GM10847 (cell line): ENCODE results near the gene SLC9A6.

Source experiments
- POLR2A ChIP-seq: IDR thresholded peaks from 2 replicates; pipeline ENCODE4 v1.6.1; 2011; ENCODE audit not compliant: insufficient read length; ENCODE audit errors: extremely low read depth

The SLC9A6 gene

DNA sequence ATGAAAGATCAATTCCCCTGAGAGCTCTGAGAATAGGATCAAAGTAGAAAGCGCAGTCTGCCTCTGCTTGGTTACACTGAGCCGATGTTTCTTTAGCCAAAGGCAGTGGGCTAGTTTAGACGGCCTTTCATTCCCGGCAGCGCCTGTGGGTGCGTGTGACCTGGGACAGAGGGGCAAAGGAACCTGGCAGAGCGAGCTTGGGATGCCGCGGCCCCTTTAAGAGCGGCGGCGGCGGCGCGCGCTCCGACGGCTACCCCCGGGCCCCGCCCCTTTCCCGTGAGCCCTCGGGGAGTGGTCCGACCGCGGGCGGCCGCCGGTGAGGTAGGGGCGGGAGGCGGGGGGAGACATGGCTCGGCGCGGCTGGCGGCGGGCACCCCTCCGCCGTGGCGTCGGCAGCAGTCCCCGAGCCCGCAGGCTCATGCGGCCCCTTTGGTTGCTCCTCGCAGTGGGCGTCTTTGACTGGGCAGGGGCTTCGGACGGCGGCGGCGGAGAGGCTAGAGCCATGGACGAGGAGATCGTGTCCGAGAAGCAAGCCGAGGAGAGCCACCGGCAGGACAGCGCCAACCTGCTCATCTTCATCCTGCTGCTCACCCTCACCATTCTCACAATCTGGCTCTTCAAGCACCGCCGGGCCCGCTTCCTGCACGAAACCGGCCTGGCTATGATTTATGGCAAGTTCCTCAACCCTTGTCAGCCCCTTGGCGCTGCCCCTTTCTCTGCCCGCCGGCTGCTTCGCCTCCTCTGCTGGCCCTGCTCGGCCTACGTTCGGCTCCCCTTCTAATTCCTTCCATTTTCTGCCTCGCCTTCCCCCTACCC is at the start of gene SLC9A6:
Gene SLC9A6 (plus strand): TSS at position 279 of the 816 bp plus-strand sequence. CDS start 224 bp downstream, at position 503.
- peak; percentile 33 for TF ChIP-seq POLR2A

GRCh38 chrX:135944486-135944885 is 40.7 kb upstream of the SLC9A6 start:
- TF ChIP-seq POLR2A = no peak

- TF ChIP-seq POLR2A = no peak
Observed at GRCh38 chrX:135951291-135951690, 33.9 kb upstream of the SLC9A6 start.

GRCh38 chrX:135973025-135973547 is 12.1 kb upstream of the SLC9A6 start:
- no peak for TF ChIP-seq POLR2A

- peak; percentile 43 for TF ChIP-seq POLR2A
Observed at GRCh38 chrX:135973548-135974278, 11.5 kb upstream of the SLC9A6 start, which contains the start of gene MMGT1. MMGT1 (minus strand) TSS chrX:135973988; CDS start chrX:135973675, 313 bp downstream.

- no peak for TF ChIP-seq POLR2A
Observed at GRCh38 chrX:135974279-135974856, 10.9 kb upstream of the SLC9A6 start.

- no peak for TF ChIP-seq POLR2A
Observed at GRCh38 chrX:135975421-135975820, 9.8 kb upstream of the SLC9A6 start.

DNA sequence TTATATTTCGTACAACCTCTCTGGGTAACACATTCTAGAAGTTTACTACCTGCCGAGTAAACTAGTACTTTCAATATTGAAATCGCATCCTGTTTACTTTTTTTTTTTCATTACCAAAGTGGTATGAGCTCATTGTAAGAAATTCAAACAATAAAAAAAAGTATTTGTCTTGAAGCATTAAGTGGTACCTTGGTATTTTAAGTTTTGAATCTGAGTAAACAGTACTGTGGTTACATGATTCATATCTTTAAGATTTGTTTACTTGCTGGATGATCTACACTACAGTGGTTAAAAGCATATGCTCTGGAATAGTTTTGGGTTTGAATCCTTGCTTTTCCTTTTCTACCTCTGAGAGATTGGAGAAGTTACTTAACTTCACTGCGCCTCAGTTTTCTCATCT is 7.6 kb upstream of the SLC9A6 start:
- no peak for TF ChIP-seq POLR2A

GRCh38 chrX:135981010-135981409 is 4.2 kb upstream of the SLC9A6 start:
- TF ChIP-seq POLR2A = no peak

DNA sequence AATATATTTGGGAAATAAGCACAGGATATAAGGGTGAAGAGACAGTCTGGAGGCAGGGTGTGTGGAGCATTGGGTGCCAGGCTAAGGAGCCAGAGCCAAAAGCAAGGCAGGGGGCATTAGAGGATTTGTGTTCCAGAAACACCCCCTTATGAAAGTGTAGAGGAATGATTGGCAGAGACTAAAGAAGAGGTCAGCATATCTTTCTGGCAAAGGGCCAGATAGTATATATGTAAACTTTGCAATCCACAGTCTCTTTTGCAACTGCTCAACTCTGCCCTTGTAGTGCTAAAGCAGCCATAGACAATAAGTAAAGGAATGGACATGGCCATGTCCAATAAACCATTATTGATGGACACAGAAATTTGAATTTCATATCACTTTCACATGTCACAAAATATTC is 3.6 kb upstream of the SLC9A6 start:
- no peak for TF ChIP-seq POLR2A

GRCh38 chrX:135982860-135983259 is 2.4 kb upstream of the SLC9A6 start:
- TF ChIP-seq POLR2A = no peak

- no peak for TF ChIP-seq POLR2A
Observed at GRCh38 chrX:135984256-135984655, 979 bp upstream of the SLC9A6 start.

- no peak for TF ChIP-seq POLR2A
Observed at GRCh38 chrX:135984791-135985156, 461 bp upstream of the SLC9A6 start.

DNA sequence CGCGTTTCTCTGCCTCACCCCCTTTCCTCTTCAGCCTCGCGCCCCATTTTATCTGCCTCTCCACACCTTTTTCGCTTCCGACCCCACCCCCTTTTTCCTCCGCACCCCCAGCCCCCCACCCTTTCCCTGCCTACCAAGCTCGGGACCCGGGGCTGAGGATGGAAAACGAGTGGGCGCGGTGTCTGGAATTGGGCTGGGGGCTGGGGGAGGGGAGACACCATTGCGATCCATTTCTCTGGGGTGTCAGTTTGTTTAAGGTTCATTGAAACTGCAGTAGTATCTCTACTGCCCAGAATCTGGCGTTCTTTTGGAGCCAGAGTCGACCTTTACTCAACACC is 707 bp downstream of the SLC9A6 start:
- TF ChIP-seq POLR2A = no peak

DNA sequence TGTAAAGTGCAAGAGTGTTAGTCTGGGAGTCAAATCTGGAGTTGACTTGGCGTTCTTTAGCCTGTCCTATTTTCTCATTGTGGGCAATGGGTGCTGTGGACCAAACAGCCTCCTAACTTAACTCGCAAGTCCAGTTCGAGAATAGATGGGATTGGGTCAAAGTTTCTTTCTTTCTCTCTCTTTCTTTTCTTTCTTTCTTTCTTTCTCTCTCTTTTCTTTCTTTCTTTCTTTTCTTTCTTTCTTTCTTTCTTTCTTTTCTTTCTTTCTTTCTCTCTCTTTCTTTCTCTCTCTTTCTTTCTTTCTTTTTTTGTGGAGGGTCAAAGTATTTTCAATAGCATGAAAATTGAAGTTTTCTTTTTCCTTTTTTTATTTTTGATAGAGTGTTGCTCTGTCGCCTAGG is 3.0 kb downstream of the SLC9A6 start:
- no peak for TF ChIP-seq POLR2A

DNA sequence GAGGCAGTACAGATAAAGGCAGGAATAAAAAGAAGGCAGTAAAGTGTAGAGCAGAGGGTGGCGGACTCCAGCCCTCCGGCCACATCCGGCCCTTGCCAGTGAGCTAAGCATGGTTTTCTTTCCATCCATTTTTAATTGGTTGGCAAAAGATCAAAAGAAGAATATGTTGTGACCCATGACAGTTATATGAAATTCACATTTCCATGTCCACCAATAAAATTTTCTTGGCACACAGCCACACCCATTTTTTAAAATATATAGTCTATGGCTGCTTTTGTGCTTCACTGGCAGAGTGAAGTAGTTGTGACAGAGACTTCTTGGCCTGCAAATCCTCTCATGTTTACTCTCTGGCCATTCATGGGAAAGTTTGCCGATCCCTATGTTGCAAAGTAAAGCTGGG is 29.8 kb downstream of the SLC9A6 start:
- no peak for TF ChIP-seq POLR2A

- TF ChIP-seq POLR2A = no peak
Observed at GRCh38 chrX:136016881-136017280, 31.6 kb downstream of the SLC9A6 start.

GRCh38 chrX:136019226-136019625 is 34.0 kb downstream of the SLC9A6 start:
- TF ChIP-seq POLR2A = no peak
